ENCODE results near the gene DMD. TPM values are rescaled to one million over a fixed set of nuclear protein-coding genes. Genes with fewer than 3 reads are reported as not detected.

Gene DMD
- total RNA-seq, 1 donor from 2014 or later: 23.9 TPM

- Mint-ChIP-seq H3K9me3 (ENCODE audit: low read depth) (peaks cover 25% of the 10 kb centered on the region), H3K36me3 (ENCODE audit: insufficient read depth) (no peaks in the 10 kb centered on the region), H3K27me3 (no peaks in the 10 kb centered on the region), H3K27ac (no peak overlapping the region), H3K4me3 (ENCODE audit: low read depth) (no peak overlapping the region), H3K4me1 (ENCODE audit: low read depth) (peaks cover 8% of the 10 kb centered on the region)
- TF ChIP-seq CTCF (IDR thresholded peaks at IDR 0.05; ENCODE audit: unreplicated experiment): no peak
- DNase-seq (ENCODE audit: low spot score, unreplicated experiment): no peak
Measured at GRCh38 chrX:31838617-31839016, 1372.7 kb downstream of the DMD start.

- H3K36me3 Mint-ChIP-seq (ENCODE audit: insufficient read depth): no peaks in the 10 kb centered on the region
- H3K9me3 Mint-ChIP-seq (ENCODE audit: low read depth): peaks cover 14% of the 10 kb centered on the region
- no peak overlapping the region for H3K27ac Mint-ChIP-seq
- H3K27me3 Mint-ChIP-seq: no peaks in the 10 kb centered on the region
- no peak overlapping the region for H3K4me3 Mint-ChIP-seq (ENCODE audit: low read depth)
- TF ChIP-seq CTCF (IDR thresholded peaks at IDR 0.05; ENCODE audit: unreplicated experiment): no peak
- DNase-seq (ENCODE audit: low spot score, unreplicated experiment): no peak
- peaks cover 8% of the 10 kb centered on the region for H3K4me1 Mint-ChIP-seq (ENCODE audit: low read depth)
Measured at GRCh38 chrX:31837445-31838049, 1373.8 kb downstream of the DMD start.

- no peak overlapping the region for H3K4me3 Mint-ChIP-seq (ENCODE audit: low read depth)
- no peaks in the 10 kb centered on the region for H3K27me3 Mint-ChIP-seq
- H3K9me3 Mint-ChIP-seq (ENCODE audit: low read depth): peaks cover 14% of the 10 kb centered on the region
- H3K4me1 Mint-ChIP-seq (ENCODE audit: low read depth): peaks cover 8% of the 10 kb centered on the region
- H3K27ac Mint-ChIP-seq: no peak overlapping the region
- no peak for DNase-seq (ENCODE audit: low spot score, unreplicated experiment)
- H3K36me3 Mint-ChIP-seq (ENCODE audit: insufficient read depth): no peaks in the 10 kb centered on the region
- TF ChIP-seq CTCF (IDR thresholded peaks at IDR 0.05; ENCODE audit: unreplicated experiment): no peak
Measured at GRCh38 chrX:31836479-31836878, 1374.9 kb downstream of the DMD start.

- no peak for TF ChIP-seq CTCF (IDR thresholded peaks at IDR 0.05; ENCODE audit: unreplicated experiment)
- Mint-ChIP-seq H3K27ac (no peak overlapping the region), H3K27me3 (no peaks in the 10 kb centered on the region), H3K4me3 (ENCODE audit: low read depth) (no peak overlapping the region), H3K9me3 (ENCODE audit: low read depth) (peaks cover 14% of the 10 kb centered on the region), H3K36me3 (ENCODE audit: insufficient read depth) (no peaks in the 10 kb centered on the region), H3K4me1 (ENCODE audit: low read depth) (peaks cover 4% of the 10 kb centered on the region)
- no peak for DNase-seq (ENCODE audit: low spot score, unreplicated experiment)
Measured at GRCh38 chrX:31832263-31832662, 1379.1 kb downstream of the DMD start.

GRCh38 chrX:31820430-31821210 lies 1390.7 kb downstream of the DMD start:
- Mint-ChIP-seq H3K27me3 (no peaks in the 10 kb centered on the region), H3K4me1 (ENCODE audit: low read depth) (peaks cover 6% of the 10 kb centered on the region), H3K9me3 (ENCODE audit: low read depth) (peaks cover 20% of the 10 kb centered on the region), H3K36me3 (ENCODE audit: insufficient read depth) (peaks cover 2% of the 10 kb centered on the region), H3K4me3 (ENCODE audit: low read depth) (no peak overlapping the region), H3K27ac (no peak overlapping the region)
- no peak for TF ChIP-seq CTCF (IDR thresholded peaks at IDR 0.05; ENCODE audit: unreplicated experiment)
- no peak for DNase-seq (ENCODE audit: low spot score, unreplicated experiment)
